22Rv1 (cell line): ENCODE measurements around the gene ASF1B.

Source experiments
- ZFX ChIP-seq: fragments of 450-650 bp; IDR thresholded peaks from 2 replicates; pipeline ENCODE4 v1.6.1; 2017; ENCODE audit warnings: antibody characterized with exemption, borderline replicate concordance
- TF ChIP-seq, protein P1 (sequence below): fragments of 450-650 bp; IDR thresholded peaks from 2 replicates; pipeline ENCODE4 v1.5.1; 2017; ENCODE audit warnings: mild to moderate bottlenecking

DNA sequence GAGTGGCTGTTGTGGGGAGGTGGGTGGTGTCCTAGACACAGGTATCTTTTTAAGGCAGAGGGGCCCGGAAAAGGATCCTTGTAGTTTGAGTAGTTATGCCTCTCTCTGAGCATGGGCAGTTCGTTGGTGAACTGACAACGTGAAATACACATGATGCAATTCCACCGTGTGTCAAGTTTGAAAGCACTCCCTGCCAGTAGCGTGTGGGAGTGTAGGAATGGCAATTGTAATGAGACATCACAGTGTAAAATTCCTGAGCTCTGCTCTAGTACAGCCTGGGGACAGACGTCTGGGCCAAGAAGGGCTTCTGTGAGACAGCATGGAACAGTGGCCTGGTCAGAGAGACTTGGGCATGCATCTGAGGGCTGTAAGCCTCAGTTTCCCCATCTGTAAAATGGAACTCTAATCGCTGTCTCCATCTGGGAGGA lies 10.4 kb upstream of the ASF1B start:
- TF ChIP-seq, protein P1, sequence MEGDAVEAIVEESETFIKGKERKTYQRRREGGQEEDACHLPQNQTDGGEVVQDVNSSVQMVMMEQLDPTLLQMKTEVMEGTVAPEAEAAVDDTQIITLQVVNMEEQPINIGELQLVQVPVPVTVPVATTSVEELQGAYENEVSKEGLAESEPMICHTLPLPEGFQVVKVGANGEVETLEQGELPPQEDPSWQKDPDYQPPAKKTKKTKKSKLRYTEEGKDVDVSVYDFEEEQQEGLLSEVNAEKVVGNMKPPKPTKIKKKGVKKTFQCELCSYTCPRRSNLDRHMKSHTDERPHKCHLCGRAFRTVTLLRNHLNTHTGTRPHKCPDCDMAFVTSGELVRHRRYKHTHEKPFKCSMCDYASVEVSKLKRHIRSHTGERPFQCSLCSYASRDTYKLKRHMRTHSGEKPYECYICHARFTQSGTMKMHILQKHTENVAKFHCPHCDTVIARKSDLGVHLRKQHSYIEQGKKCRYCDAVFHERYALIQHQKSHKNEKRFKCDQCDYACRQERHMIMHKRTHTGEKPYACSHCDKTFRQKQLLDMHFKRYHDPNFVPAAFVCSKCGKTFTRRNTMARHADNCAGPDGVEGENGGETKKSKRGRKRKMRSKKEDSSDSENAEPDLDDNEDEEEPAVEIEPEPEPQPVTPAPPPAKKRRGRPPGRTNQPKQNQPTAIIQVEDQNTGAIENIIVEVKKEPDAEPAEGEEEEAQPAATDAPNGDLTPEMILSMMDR, result no peak
- no peak for TF ChIP-seq ZFX
